GM23338 (cell line): Measurements from ENCODE around the gene TBX6.

ENCODE experiments used
- CREB1 ChIP-seq: fragments of 250-450 bp; sonication (Bioruptor Pico); IDR thresholded peaks from 2 replicates; pipeline ENCODE4 v1.5.0; 2020; ENCODE audit warnings: low read depth, mild to moderate bottlenecking, moderate library complexity
- CTCF ChIP-seq, 2 experiments: fragments of 200-600 bp in 1 of 2; sonication (generic) in 1 of 2; conservative IDR thresholded peaks; 2 replicates each; pipeline versions ENCODE4 v1.5.1 to v1.6.1; 2016 to 2017; ENCODE audit warnings: antibody characterized with exemption in 2 of 2, low read depth in 2 of 2, mild to moderate bottlenecking in 2 of 2, moderate library complexity in 1 of 2
- EZH2 ChIP-seq: fragments of 200-600 bp; sonication (generic); IDR thresholded peaks from one replicate; pipeline ENCODE4 v1.8.0; 2017; ENCODE audit warnings: antibody characterized with exemption, mild to moderate bottlenecking, low read depth; ENCODE audit not compliant: unreplicated experiment
- EZH2phosphoT487 ChIP-seq: fragments of 200-600 bp; sonication (generic); IDR thresholded peaks from one replicate; pipeline ENCODE4 v1.8.1; 2018; ENCODE audit warnings: antibody characterized with exemption; ENCODE audit not compliant: unreplicated experiment
- TF ChIP-seq, protein P1 (sequence below): IDR thresholded peaks from one replicate; pipeline ENCODE4 v1.6.1; 2018; ENCODE audit warnings: antibody characterized with exemption; ENCODE audit not compliant: unreplicated experiment

DNA sequence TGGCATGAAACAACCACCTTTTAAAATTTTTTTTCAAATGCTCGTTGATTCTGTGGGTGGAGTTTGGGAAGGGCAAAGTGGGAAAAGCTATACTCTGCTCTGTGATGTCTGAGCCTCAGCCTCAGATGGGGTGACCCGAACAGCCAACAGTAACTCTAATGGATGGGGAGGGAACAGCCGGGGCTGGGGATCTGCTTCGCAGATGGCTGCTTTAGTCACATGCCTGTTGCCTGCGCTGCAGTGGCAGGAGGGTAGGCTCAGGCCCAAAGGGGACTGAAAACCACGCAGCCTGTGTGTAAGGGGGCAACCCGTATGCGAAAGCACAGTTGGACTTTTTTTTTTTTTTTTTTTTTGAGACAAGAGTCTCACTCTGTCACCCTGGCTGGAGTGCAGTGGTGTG, 46.2 kb upstream of the TBX6 start:
- TF ChIP-seq CTCF (conservative IDR thresholded peaks at IDR 0.05; ENCODE audit: low read depth in 2 of 2) (no peak), EZH2 (no peak), EZH2phosphoT487 (no peak), CREB1 (CRISPR knock-in tag) (no peak)
- TF ChIP-seq, protein P1, sequence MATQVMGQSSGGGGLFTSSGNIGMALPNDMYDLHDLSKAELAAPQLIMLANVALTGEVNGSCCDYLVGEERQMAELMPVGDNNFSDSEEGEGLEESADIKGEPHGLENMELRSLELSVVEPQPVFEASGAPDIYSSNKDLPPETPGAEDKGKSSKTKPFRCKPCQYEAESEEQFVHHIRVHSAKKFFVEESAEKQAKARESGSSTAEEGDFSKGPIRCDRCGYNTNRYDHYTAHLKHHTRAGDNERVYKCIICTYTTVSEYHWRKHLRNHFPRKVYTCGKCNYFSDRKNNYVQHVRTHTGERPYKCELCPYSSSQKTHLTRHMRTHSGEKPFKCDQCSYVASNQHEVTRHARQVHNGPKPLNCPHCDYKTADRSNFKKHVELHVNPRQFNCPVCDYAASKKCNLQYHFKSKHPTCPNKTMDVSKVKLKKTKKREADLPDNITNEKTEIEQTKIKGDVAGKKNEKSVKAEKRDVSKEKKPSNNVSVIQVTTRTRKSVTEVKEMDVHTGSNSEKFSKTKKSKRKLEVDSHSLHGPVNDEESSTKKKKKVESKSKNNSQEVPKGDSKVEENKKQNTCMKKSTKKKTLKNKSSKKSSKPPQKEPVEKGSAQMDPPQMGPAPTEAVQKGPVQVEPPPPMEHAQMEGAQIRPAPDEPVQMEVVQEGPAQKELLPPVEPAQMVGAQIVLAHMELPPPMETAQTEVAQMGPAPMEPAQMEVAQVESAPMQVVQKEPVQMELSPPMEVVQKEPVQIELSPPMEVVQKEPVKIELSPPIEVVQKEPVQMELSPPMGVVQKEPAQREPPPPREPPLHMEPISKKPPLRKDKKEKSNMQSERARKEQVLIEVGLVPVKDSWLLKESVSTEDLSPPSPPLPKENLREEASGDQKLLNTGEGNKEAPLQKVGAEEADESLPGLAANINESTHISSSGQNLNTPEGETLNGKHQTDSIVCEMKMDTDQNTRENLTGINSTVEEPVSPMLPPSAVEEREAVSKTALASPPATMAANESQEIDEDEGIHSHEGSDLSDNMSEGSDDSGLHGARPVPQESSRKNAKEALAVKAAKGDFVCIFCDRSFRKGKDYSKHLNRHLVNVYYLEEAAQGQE: no peak
